HCT116 (cell line): ENCODE data around the gene PLCB1. TPM values are rescaled to one million over a fixed set of nuclear protein-coding genes. Genes with fewer than 3 reads are reported as not detected.

ENCODE experiments used
- ATAC-seq: fragments of 200-7000 bp; cut with Tn5 transposase; 2 replicates; pipeline ENCODE4 v1.9.1; 2020; ENCODE audit warnings: mild to moderate bottlenecking, moderate library complexity
- BruUV-seq: library from RNA; stranded (reverse); fragments of 400-500 nt; replicated peaks from 2 replicates; lab custom pipeline; 2021; lab: Mats Ljungman, UMichigan
- CTCF ChIA-PET: fragments of 300-600 bp; sonication (Branson Sonifier 250); formaldehyde crosslinking; loops from one replicate; lab custom pipeline; 2021; ENCODE audit warnings: antibody characterized with exemption; lab: Charles Lee
- POLR2A ChIA-PET: fragments of 300-600, 350-600 bp; sonication (Branson Sonifier 250); formaldehyde crosslinking; loops from one replicate; lab custom pipeline; 2021; ENCODE audit warnings: antibody characterized with exemption; lab: Charles Lee
- RAD21 ChIA-PET, 2 experiments: fragments of 300-600 bp; sonication (Branson Sonifier 250); formaldehyde crosslinking; loops; one replicate each; lab custom pipeline; 2023; ENCODE audit warnings: low total read pairs in 2 of 2; ENCODE audit not compliant: uncharacterized antibody in 2 of 2, unreplicated experiment in 2 of 2, low non-redundant PET in 1 of 2; lab: Charles Lee
- DNase-seq: peaks from one replicate; pipeline ENCODE4 v3.0.0-alpha.2; 2010; ENCODE audit warnings: low read depth, low spot score
- H2AFZ ChIP-seq: fragments of 200-600 bp; shearing (Covaris generic), sonication (generic); 2 replicates; pipeline ENCODE4 v1.6.1; 2017; ENCODE audit warnings: low read depth, mixed run types, mixed read lengths, antibody characterized with exemption, low read length; ENCODE audit not compliant: poor library complexity, severe bottlenecking
- H3K27ac ChIP-seq: 2 replicates; pipeline ENCODE4 v1.5.1; 2012; ENCODE audit warnings: low read depth, low read length
- H3K27me3 ChIP-seq: fragments of 200-600 bp; sonication (generic); 2 replicates; pipeline ENCODE4 v1.6.1; 2016; ENCODE audit warnings: mixed run types, low read length, mixed read lengths; ENCODE audit not compliant: insufficient read depth
- H3K36me3 ChIP-seq, 2 experiments: fragments of 200-500 bp in 1 of 2; fragments of 200-600 bp in 1 of 2; sonication (Bioruptor generic) in 1 of 2; sonication (generic) in 1 of 2; 2 replicates each; pipeline versions ENCODE4 v1.5.1 to v1.6.1; 2014 to 2016; ENCODE audit warnings: low read length in 2 of 2, inconsistent platforms in 1 of 2, mixed read lengths in 1 of 2, mixed run types in 1 of 2; ENCODE audit not compliant: insufficient read depth in 2 of 2, control insufficient read depth in 1 of 2
- H3K4me1 ChIP-seq, 2 experiments: fragments of 200-600 bp in 1 of 2; sonication (generic) in 1 of 2; 2 replicates each; pipeline versions ENCODE4 v1.5.1 to v1.6.1; 2012 to 2017; ENCODE audit warnings: low read length in 2 of 2, inconsistent platforms in 1 of 2, mild to moderate bottlenecking in 1 of 2, mixed read lengths in 1 of 2, mixed run types in 1 of 2, moderate library complexity in 1 of 2; ENCODE audit not compliant: insufficient read depth in 2 of 2, control insufficient read depth in 1 of 2
- H3K4me2 ChIP-seq: fragments of 200-600 bp; sonication (generic); 2 replicates; pipeline ENCODE4 v1.6.1; 2017; ENCODE audit warnings: mixed run types, low read length, mixed read lengths
- H3K4me3 ChIP-seq, 2 experiments: fragments of 200-600 bp in 1 of 2; sonication (generic) in 1 of 2; replicated peaks in 1 of 2; 2 replicates each; pipeline ENCODE4 v1.5.1; 2011 to 2016; ENCODE audit warnings: low read length in 2 of 2, control low read depth in 1 of 2, low read depth in 1 of 2, mild to moderate bottlenecking in 1 of 2, mixed read lengths in 1 of 2, mixed run types in 1 of 2
- H3K79me2 ChIP-seq: fragments of 200-600 bp; sonication (generic); 2 replicates; pipeline ENCODE4 v1.6.1; 2017; ENCODE audit warnings: mild to moderate bottlenecking, mixed run types, low read length, moderate library complexity, mixed read lengths; ENCODE audit not compliant: insufficient read depth
- H3K9ac ChIP-seq: fragments of 200-600 bp; sonication (generic); 2 replicates; pipeline ENCODE4 v1.6.1; 2016; ENCODE audit warnings: low read length, mixed read lengths
- H3K9me2 ChIP-seq: fragments of 200-600 bp; sonication (generic), shearing (Covaris generic); 2 replicates; pipeline ENCODE4 v1.6.1; 2017; ENCODE audit warnings: mixed run types, mild to moderate bottlenecking, moderate library complexity; ENCODE audit not compliant: insufficient read depth
- H3K9me3 ChIP-seq, 2 experiments: fragments of 200-500 bp in 1 of 2; fragments of 200-600 bp in 1 of 2; sonication (Bioruptor generic) in 1 of 2; sonication (generic) in 1 of 2; 2 replicates each; pipeline ENCODE4 v1.6.1; 2014 to 2017; ENCODE audit warnings: low read length in 2 of 2, mixed read lengths in 2 of 2, inconsistent platforms in 1 of 2, low read depth in 1 of 2, mild to moderate bottlenecking in 1 of 2, mixed run types in 1 of 2, moderate library complexity in 1 of 2; ENCODE audit not compliant: control insufficient read depth in 1 of 2, insufficient read depth in 1 of 2
- H4K20me1 ChIP-seq: fragments of 200-600 bp; sonication (generic), shearing (Covaris generic); 2 replicates; pipeline ENCODE4 v1.6.1; 2017; ENCODE audit warnings: mixed run types, mild to moderate bottlenecking, moderate library complexity; ENCODE audit not compliant: insufficient read depth
- CBX3 ChIP-seq: IDR thresholded peaks from 2 replicates; pipeline ENCODE4 v1.6.1; 2012; ENCODE audit warnings: low read depth
- EGR1 ChIP-seq: IDR thresholded peaks from 2 replicates; pipeline ENCODE4 v1.6.1; 2012; ENCODE audit warnings: low read depth
- ELF1 ChIP-seq: IDR thresholded peaks from 2 replicates; pipeline ENCODE4 v1.6.1; 2012; ENCODE audit warnings: low read depth, borderline replicate concordance
- EZH2 ChIP-seq: fragments of 200-600 bp; sonication (generic); IDR thresholded peaks from 2 replicates; pipeline ENCODE4 v1.6.1; 2017; ENCODE audit warnings: antibody characterized with exemption, mixed run types
- EZH2phosphoT487 ChIP-seq: fragments of 200-600 bp; IDR thresholded peaks from 2 replicates; pipeline ENCODE4 v1.6.1; 2018; ENCODE audit warnings: antibody characterized with exemption, borderline replicate concordance
- FOSL1 ChIP-seq: IDR thresholded peaks from 2 replicates; pipeline ENCODE4 v1.6.1; 2012; ENCODE audit warnings: low read depth
- JUND ChIP-seq: IDR thresholded peaks from 2 replicates; pipeline ENCODE4 v1.6.1; 2012
- POLR2A ChIP-seq: IDR thresholded peaks from 2 replicates; pipeline ENCODE4 v1.7.0; 2011; ENCODE audit warnings: borderline replicate concordance; ENCODE audit not compliant: insufficient read depth, insufficient read length; ENCODE audit errors: extremely low read depth
- POLR2AphosphoS5 ChIP-seq: IDR thresholded peaks from 2 replicates; pipeline ENCODE4 v1.6.1; 2011; ENCODE audit warnings: mild to moderate bottlenecking, low read depth, low read length, moderate library complexity
- RAD21 ChIP-seq: IDR thresholded peaks from 2 replicates; pipeline ENCODE4 v1.6.1; 2012; ENCODE audit warnings: low read depth, mild to moderate bottlenecking
- SP1 ChIP-seq: IDR thresholded peaks from 2 replicates; pipeline ENCODE4 v1.6.1; 2012; ENCODE audit warnings: low read depth
- SRF ChIP-seq: IDR thresholded peaks from 2 replicates; pipeline ENCODE4 v1.6.1; 2012; ENCODE audit warnings: low read depth
- TCF7L2 ChIP-seq: IDR thresholded peaks from 2 replicates; pipeline ENCODE4 v1.7.0; 2011; ENCODE audit warnings: borderline replicate concordance, inconsistent platforms; ENCODE audit not compliant: insufficient read depth, insufficient read length; ENCODE audit errors: extremely low read depth
- ZFX ChIP-seq: fragments of 450-650 bp; IDR thresholded peaks from 2 replicates; pipeline ENCODE4 v1.6.1; 2017
- intact Hi-C: fragments of 100-400 bp; cut with micrococcal nuclease; formaldehyde crosslinking; loops from 2 replicates; pipeline ENCODE4 v1.10.0; 2022
- total RNA-seq: library from RNA; stranded (reverse); gene quantifications from one replicate; pipeline ENCODE4 v1.2.1, GENCODE V29; 2021; ENCODE audit not compliant: unreplicated experiment
- TF ChIP-seq, protein P1 (sequence below): IDR thresholded peaks from 2 replicates; pipeline ENCODE4 v1.6.1; 2011; ENCODE audit warnings: mild to moderate bottlenecking, low read length, moderate library complexity; ENCODE audit not compliant: insufficient replicate concordance; ENCODE audit errors: extremely low read depth
- TF ChIP-seq, protein P2 (sequence below): IDR thresholded peaks from 2 replicates; pipeline ENCODE4 v1.6.1; 2012
- TF ChIP-seq, protein P3 (sequence below): IDR thresholded peaks from 2 replicates; pipeline ENCODE4 v1.6.1; 2012; ENCODE audit warnings: low read depth
- TF ChIP-seq, protein P4 (sequence below): IDR thresholded peaks from 2 replicates; pipeline ENCODE4 v1.6.1; 2012

PLCB1 gene
- total RNA-seq, 1 experiment from 2014 or later = 15.8 TPM

DNA sequence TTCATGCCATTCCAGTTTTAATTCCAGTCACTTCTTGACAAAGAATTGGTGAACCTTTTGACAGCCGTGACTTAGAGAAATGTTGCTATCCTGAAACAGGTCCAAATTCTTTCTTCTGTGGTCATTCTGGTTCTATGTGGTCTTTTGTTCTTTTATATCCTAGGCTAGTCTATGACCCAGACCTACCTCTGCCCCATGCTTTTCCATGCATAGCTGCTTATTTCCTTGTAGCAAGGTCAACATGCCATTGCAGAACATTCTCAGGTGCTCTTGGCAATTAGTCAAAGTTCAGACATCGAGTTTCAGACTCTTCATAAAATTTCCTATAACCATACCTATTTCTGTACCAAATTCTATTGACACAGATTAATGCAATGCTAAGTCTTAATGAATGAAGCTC, 202.6 kb downstream of the PLCB1 start:
- H3K4me1 ChIP-seq = no peaks in the 10 kb centered on the region
- no peaks in the 10 kb centered on the region for H3K36me3 ChIP-seq
- intact Hi-C loops = no loop called here
- no peak overlapping the region for H3K9ac ChIP-seq
- H4K20me1 ChIP-seq = no peaks in the 10 kb centered on the region
- H3K4me3 ChIP-seq = no peak overlapping the region
- ChIA-PET POLR2A (no interaction called here), CTCF (no interaction called here), RAD21 (no interaction called here)
- ATAC-seq (no peak), DNase-seq (no peak)
- H2AFZ ChIP-seq = no peak overlapping the region
- H3K27ac ChIP-seq = no peak overlapping the region
- H3K79me2 ChIP-seq = no peaks in the 10 kb centered on the region
- TF ChIP-seq FOSL1 (no peak), ELF1 (no peak), SRF (no peak), SP1 (no peak), RAD21 (no peak), POLR2A (no peak), EZH2 (no peak), EGR1 (no peak), ZFX (no peak), JUND (no peak), CBX3 (no peak), EZH2phosphoT487 (no peak), TCF7L2 (no peak), POLR2AphosphoS5 (no peak)
- TF ChIP-seq, protein P1, sequence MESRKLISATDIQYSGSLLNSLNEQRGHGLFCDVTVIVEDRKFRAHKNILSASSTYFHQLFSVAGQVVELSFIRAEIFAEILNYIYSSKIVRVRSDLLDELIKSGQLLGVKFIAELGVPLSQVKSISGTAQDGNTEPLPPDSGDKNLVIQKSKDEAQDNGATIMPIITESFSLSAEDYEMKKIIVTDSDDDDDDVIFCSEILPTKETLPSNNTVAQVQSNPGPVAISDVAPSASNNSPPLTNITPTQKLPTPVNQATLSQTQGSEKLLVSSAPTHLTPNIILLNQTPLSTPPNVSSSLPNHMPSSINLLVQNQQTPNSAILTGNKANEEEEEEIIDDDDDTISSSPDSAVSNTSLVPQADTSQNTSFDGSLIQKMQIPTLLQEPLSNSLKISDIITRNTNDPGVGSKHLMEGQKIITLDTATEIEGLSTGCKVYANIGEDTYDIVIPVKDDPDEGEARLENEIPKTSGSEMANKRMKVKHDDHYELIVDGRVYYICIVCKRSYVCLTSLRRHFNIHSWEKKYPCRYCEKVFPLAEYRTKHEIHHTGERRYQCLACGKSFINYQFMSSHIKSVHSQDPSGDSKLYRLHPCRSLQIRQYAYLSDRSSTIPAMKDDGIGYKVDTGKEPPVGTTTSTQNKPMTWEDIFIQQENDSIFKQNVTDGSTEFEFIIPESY = no peak
- TF ChIP-seq, protein P2, sequence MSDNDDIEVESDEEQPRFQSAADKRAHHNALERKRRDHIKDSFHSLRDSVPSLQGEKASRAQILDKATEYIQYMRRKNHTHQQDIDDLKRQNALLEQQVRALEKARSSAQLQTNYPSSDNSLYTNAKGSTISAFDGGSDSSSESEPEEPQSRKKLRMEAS = no peak
- TF ChIP-seq, protein P3, sequence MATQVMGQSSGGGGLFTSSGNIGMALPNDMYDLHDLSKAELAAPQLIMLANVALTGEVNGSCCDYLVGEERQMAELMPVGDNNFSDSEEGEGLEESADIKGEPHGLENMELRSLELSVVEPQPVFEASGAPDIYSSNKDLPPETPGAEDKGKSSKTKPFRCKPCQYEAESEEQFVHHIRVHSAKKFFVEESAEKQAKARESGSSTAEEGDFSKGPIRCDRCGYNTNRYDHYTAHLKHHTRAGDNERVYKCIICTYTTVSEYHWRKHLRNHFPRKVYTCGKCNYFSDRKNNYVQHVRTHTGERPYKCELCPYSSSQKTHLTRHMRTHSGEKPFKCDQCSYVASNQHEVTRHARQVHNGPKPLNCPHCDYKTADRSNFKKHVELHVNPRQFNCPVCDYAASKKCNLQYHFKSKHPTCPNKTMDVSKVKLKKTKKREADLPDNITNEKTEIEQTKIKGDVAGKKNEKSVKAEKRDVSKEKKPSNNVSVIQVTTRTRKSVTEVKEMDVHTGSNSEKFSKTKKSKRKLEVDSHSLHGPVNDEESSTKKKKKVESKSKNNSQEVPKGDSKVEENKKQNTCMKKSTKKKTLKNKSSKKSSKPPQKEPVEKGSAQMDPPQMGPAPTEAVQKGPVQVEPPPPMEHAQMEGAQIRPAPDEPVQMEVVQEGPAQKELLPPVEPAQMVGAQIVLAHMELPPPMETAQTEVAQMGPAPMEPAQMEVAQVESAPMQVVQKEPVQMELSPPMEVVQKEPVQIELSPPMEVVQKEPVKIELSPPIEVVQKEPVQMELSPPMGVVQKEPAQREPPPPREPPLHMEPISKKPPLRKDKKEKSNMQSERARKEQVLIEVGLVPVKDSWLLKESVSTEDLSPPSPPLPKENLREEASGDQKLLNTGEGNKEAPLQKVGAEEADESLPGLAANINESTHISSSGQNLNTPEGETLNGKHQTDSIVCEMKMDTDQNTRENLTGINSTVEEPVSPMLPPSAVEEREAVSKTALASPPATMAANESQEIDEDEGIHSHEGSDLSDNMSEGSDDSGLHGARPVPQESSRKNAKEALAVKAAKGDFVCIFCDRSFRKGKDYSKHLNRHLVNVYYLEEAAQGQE = no peak
- TF ChIP-seq, protein P4, sequence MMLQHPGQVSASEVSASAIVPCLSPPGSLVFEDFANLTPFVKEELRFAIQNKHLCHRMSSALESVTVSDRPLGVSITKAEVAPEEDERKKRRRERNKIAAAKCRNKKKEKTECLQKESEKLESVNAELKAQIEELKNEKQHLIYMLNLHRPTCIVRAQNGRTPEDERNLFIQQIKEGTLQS = no peak
- H3K4me2 ChIP-seq = no peak overlapping the region
- no TSS peak for BruUV-seq
- H3K9me3 ChIP-seq = no peaks in the 10 kb centered on the region
- H3K27me3 ChIP-seq = no peaks in the 10 kb centered on the region
- no peaks in the 10 kb centered on the region for H3K9me2 ChIP-seq
